ENCODE results near the gene SLC7A6. TPM values are rescaled to one million over a fixed set of nuclear protein-coding genes. Genes with fewer than 3 reads are reported as not detected.
A peak's percentile ranks its signal among the peaks of the same experiment; 100 is the strongest.

SLC7A6 gene
- total and polyA plus RNA-seq, 2 of the 13 experiments (the other 11 are each of a cell fraction or from before 2014, with no cell fraction given) = 35.8 to 70.8 TPM

- TF ChIP-seq FOXC1 (CRISPR knock-in tag; IDR thresholded peaks at IDR 0.05; ENCODE audit: borderline replicate concordance) = peak; percentile 84; the same call in 1 of the 2 replicates
- peak; percentile 70; the same call in 1 of the 2 replicates for TF ChIP-seq ZNF768 (CRISPR knock-in tag; IDR thresholded peaks at IDR 0.05)
- TF ChIP-seq ZBTB46 (CRISPR knock-in tag; IDR thresholded peaks at IDR 0.05; ENCODE audit: borderline replicate concordance) = no peak
- no peak for TF ChIP-seq SRF (IDR thresholded peaks at IDR 0.05; ENCODE audit: low read depth, low read length)
- 0 out of 2 replicates have a peak, but pooled peaks have one; percentile 46 for TF ChIP-seq RELA (CRISPR knock-in tag; IDR thresholded peaks at IDR 0.05)
- no peak for TF ChIP-seq NFRKB (IDR thresholded peaks at IDR 0.05)
- peak; percentile 67; the same call in 1 of the 2 replicates for TF ChIP-seq REPIN1 (CRISPR knock-in tag; IDR thresholded peaks at IDR 0.05; ENCODE audit: borderline replicate concordance, low read depth)
- peak; percentile 83 for TF ChIP-seq PBX2 (CRISPR knock-in tag; IDR thresholded peaks at IDR 0.05)
- TF ChIP-seq MYPOP (CRISPR knock-in tag; IDR thresholded peaks at IDR 0.05) = peak; percentile 85
- no peak for TF ChIP-seq SNAI1 (CRISPR knock-in tag; IDR thresholded peaks at IDR 0.05; ENCODE audit: borderline replicate concordance)
- TF ChIP-seq TBX3 (IDR thresholded peaks at IDR 0.05; ENCODE audit: borderline replicate concordance) = peak; percentile 90
- peak; percentile 57; the same call in 1 of the 2 replicates for TF ChIP-seq FOXO1 (CRISPR knock-in tag; IDR thresholded peaks at IDR 0.05)
- TF ChIP-seq HNRNPK (IDR thresholded peaks at IDR 0.05; ENCODE audit: low read depth, low read length, poor library complexity, severe bottlenecking) = no peak
- peak; percentile 94; the same call in 1 of the 2 replicates for TF ChIP-seq ZNF589 (CRISPR knock-in tag; conservative IDR thresholded peaks at IDR 0.05)
- peak; percentile 82 for TF ChIP-seq ATF2 (CRISPR knock-in tag; IDR thresholded peaks at IDR 0.05)
- TF ChIP-seq YY1 (IDR thresholded peaks at IDR 0.05; ENCODE audit: insufficient read depth, insufficient replicate concordance, low read depth, low read length) = peak; percentile 73
- TF ChIP-seq ARID5B (CRISPR knock-in tag; IDR thresholded peaks at IDR 0.05) = peak; percentile 79
- 0 out of 2 replicates have a peak, but pooled peaks have one; percentile 70 for TF ChIP-seq CHCHD3 (CRISPR knock-in tag; IDR thresholded peaks at IDR 0.05)
- TF ChIP-seq FOSL2 (CRISPR knock-in tag; IDR thresholded peaks at IDR 0.05) = peak; percentile 38; the same call in 1 of the 2 replicates
These were observed 26.9 kb upstream of the SLC7A6 start (continued) for GRCh38 chr16:68237243-68238028.
